ENCODE results near the gene PRL.

DNA sequence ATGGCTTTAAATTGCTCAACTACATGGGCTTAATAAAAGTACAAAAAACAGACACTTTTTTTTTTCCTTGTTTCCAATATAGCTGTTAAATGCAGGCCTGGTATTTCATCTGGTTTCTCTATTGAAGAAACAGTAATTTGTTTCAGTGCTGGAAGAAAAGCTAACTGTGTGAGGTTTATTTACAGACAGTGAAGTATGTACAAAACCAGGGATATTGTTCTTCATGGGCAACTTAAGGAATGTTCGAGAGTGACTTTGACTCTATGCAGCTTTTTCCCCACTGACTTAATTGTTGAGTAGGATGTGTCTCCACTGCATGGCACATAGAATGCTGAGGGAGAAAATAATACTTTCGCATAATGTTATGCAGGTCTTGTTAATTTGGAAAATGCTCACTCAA is 31.0 kb upstream of the PRL start:
- TF ChIP-seq GATA2 (IDR thresholded peaks at IDR 0.05; ENCODE audit: low read depth, low read length) (no peak), GATA3 (IDR thresholded peaks at IDR 0.05; ENCODE audit: low read depth, low read length) (no peak)

All from SH-SY5Y (cell line).